Measurements from ENCODE around the gene CACNG6. TPM values are rescaled to one million over a fixed set of nuclear protein-coding genes. Genes with fewer than 3 reads are reported as not detected.
"Not testable (repeated sequence)": the region's sequence is repeated elsewhere in the genome, so short reads cannot be mapped to it uniquely, and the experiment has no call there.

The CACNG6 gene
- total RNA-seq, 4 donors from 2014 or later = not detected

DNA sequence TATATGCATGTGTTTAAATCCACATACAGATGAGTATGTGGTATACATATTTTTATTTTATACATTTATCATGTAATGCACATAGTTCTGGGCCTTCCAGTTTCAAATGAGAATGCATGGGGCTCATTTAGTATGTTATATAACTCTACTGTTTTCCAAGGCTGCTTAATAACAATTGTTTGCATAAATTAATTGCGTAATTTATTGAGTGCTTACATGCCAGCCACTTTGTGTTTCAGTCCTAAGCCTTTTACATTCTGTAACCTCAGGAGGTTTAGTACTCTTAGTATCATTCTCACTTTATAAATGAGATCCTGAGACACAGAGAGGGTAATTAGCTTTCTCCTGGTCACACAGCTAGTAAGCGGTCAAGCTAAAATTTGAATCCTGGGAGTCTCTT, 45.4 kb upstream of the CACNG6 start:
- TF ChIP-seq CTCF (IDR thresholded peaks at IDR 0.05) (no peak), POLR2A (IDR thresholded peaks at IDR 0.05) (no peak)
- Histone ChIP-seq H3K9me3 (peaks cover 0 to 7% (median 0%) of the 10 kb centered on the region in 4 donors), H3K36me3 (no peaks in the 10 kb centered on the region), H3K27me3 (peaks cover 0 to 12% of the 10 kb centered on the region in 2 donors), H3K4me3 (no peak overlapping the region), H3K27ac (no peak overlapping the region), H3K4me1 (no peaks in the 10 kb centered on the region)
- no peak for DNase-seq

DNA sequence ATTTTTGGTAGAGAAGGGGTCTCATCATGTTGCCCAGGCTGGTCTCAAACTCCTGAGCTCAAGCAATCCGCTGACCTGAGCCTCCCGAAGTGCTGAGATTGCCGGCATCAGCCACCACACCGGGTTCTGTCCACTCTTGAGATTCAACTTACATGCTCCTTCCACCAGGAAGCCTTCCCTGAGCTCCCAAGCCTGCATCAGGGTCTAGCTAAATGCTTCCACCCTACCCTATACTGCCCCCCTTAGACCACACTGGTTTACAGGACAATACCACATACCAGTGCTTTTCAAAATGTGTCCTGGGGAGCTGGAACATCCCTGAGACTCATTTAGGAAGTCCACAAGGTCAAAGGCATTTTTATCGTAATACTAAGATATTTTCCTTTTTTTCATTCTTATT, 43.8 kb upstream of the CACNG6 start:
- Histone ChIP-seq H3K27ac (no peak overlapping the region), H3K9me3 (no peaks in the 10 kb centered on the region), H3K27me3 (peaks cover 0 to 3% of the 10 kb centered on the region in 2 donors), H3K36me3 (no peaks in the 10 kb centered on the region), H3K4me3 (no peak overlapping the region), H3K4me1 (no peaks in the 10 kb centered on the region)
- TF ChIP-seq CTCF (IDR thresholded peaks at IDR 0.05) = no peak
- no peak for DNase-seq

DNA sequence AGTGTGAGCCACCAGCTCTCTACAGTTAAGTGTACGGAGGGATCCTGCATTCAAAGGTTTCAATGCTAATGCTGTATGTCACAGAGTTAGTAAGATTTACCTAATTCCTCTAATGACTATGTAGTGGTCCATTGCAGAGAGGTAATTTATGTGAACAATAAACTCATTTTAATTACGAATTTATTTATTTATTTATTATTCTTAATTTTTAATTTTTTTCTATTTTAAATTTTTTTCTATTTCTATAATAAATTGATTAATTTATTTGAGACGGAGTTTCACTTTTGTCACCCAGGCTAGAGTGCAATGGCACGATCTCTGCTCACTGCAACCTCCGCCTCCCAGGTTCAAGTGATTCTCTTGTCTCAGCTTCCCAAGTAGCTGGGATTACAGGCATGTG, 42.8 kb upstream of the CACNG6 start:
- not testable (repeated sequence) for H3K9me3 ChIP-seq, H3K27me3 ChIP-seq, DNase-seq, H3K4me3 ChIP-seq, H3K4me1 ChIP-seq, H3K36me3 ChIP-seq, H3K27ac ChIP-seq

DNA sequence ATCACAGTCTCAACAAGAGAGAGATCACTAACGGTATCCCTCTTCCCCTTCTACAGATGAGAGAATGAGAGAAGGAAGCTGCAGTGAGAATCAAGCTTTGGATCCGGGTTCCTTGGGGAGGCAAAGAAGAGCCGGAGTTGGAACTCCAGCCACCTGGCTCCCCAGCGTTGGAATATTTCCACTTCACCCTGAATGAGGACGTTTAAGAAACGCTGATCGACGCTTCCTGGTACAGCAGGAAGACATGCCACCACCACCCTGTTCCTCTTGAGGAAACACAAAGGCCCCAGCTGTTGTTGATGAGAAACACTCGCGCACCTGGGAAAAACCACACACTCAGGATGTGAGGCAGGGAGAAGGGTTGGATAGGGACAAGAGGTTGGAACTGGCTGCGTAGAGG, 40.0 kb upstream of the CACNG6 start:
- Histone ChIP-seq H3K4me3 (no peak overlapping the region), H3K27ac (no peak overlapping the region), H3K9me3 (no peaks in the 10 kb centered on the region), H3K4me1 (no peaks in the 10 kb centered on the region), H3K36me3 (no peaks in the 10 kb centered on the region), H3K27me3 (no peaks in the 10 kb centered on the region)
- TF ChIP-seq CTCF (IDR thresholded peaks at IDR 0.05) (no peak), POLR2A (IDR thresholded peaks at IDR 0.05) (no peak)
- DNase-seq = no peak

DNA sequence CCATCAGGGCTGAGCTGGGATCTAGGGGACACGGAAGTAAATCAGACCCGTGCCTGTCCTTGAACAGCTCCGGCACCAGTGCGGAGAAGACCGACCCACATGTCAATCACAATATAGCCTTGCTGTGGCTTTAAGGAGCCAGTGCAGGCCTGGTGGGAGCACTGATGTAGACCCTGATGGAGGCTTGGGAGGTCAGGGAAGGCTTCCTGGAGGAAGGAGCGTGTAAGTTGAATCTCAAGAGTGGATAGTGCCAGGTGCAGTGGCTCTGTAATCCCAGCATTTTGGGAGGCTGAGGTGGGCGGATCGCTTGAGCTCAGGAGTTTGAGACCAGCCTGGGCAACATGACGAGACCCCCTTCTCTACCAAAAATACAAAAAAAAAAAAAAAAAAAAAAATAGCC, 39.5 kb upstream of the CACNG6 start:
- Histone ChIP-seq H3K27me3 (no peaks in the 10 kb centered on the region), H3K4me3 (no peak overlapping the region), H3K4me1 (no peaks in the 10 kb centered on the region), H3K9me3 (no peaks in the 10 kb centered on the region), H3K36me3 (no peaks in the 10 kb centered on the region), H3K27ac (no peak overlapping the region)
- DNase-seq = no peak
- TF ChIP-seq POLR2A (IDR thresholded peaks at IDR 0.05) (no peak), CTCF (IDR thresholded peaks at IDR 0.05) (no peak)

- DNase-seq = no peak
- Histone ChIP-seq H3K27me3 (peaks cover 0 to 4% of the 10 kb centered on the region in 2 donors), H3K9me3 (no peaks in the 10 kb centered on the region), H3K4me1 (no peaks in the 10 kb centered on the region), H3K36me3 (no peaks in the 10 kb centered on the region), H3K4me3 (no peak overlapping the region), H3K27ac (no peak overlapping the region)
- TF ChIP-seq CTCF (IDR thresholded peaks at IDR 0.05) = no peak
- no peak for TF ChIP-seq POLR2A (IDR thresholded peaks at IDR 0.05)
Measured at GRCh38 chr19:53953383-53953782, 38.1 kb upstream of the CACNG6 start.

Measured in Peyer's patch (tissue), 4 donors.